ENCODE measurements around the gene TENM4.
"Not testable (repeated sequence)": the region's sequence is repeated elsewhere in the genome, so short reads cannot be mapped to it uniquely, and the experiment has no call there.

TENM4 gene

DNA sequence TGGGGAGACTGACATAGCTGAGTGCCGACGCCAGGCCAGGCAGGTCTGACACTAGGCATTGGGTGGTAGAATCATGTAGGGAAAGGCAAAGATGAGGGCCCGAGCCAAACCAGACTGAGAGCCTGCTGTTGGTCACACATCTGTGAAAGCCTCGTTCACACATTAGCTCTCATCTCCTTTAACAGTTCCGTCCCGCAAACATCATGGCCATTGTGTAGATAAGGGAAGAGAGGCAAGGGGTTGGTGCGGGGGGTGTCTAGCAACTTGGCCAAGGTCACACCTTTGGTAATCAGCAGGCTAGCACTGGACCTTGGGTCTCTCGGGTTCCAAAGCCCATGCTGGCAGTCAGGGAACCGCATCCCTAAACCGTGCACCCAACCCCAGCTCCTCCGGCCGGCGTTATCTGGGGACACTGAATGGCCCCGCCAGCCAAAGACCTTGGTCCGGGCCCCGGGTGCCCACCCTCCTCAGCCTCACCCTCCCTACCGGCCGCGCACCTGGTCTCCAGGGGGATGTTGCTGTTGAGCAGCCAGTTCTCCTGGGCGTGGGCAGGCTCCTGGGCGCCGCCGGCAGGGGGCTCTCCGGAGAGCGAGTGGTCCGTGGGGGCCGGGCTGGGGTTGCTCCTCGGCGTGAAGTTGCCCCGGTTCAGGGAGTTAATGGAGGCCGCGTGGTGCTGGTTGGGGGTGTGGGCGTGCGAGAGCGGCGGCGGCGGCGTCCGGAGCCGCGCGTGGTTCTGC lies 537.9 kb downstream of the TENM4 start:
- DNase-seq (ENCODE audit: low read depth in 2 of 2) = no peak

DNA sequence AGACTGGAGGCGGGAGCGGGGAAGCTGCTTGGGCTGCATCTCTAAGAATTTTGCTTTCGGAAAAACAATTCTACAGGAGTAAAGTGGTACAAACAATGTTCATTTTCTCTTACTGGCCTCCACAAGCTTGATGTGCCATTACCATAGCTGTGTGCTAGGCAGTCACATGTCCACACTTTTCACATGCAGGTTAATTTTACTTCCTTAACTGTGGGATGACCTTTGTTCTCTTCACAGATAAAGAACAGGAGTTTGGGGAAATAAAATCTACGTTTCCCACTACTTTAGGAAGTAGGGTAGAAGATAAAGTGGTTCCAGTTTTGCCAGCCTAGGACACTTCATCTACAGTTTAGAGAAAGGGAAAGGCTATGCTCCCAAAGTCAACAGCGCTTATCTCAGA lies 539.0 kb downstream of the TENM4 start:
- DNase-seq (ENCODE audit: low read depth in 2 of 2) = no peak

DNA sequence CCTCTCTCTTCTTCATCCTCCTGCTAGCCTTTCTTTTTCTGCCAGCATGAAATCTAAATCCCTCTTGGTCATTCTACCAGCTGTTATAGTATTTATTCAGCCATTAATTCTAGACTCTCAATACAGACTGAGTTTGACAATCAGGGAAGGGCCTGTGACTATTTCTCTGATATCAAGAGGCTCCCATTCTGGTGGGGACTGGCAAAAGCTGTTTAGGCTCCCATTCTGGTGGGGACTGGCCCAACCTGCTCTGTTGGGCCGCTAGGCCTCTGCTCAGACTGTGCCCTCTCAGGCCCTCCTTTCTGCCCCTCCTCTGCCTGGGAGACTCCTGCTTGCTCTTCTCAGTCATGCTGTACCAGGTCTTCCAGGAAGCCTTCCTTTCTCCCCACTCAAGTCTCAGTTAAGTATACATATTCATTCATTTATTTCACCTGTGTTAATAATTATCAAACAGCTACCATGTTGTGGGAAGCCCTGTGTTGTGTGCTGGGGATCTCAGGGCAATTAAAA lies 542.5 kb downstream of the TENM4 start:
- no peak for DNase-seq (ENCODE audit: low read depth in 2 of 2)

DNA sequence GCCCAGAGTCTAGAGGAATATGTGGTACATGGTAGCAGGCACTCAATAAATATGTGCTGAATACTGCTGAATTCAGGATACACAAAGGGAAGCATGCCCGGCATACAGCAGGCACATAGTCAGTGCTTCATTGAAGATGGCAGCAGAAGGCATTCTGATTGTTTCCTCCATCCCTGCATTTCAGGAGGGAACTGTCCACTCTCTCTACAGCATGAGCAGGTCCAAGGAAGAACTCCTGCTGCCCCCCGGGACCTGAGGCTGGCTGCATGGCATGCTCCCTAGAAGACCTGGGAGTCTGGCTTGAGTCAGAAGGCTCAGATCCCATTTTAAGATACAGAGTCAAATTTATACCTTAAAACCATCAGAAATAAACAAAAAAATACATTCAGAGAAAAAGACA lies 546.8 kb downstream of the TENM4 start:
- no peak for DNase-seq (ENCODE audit: low read depth in 2 of 2)

DNA sequence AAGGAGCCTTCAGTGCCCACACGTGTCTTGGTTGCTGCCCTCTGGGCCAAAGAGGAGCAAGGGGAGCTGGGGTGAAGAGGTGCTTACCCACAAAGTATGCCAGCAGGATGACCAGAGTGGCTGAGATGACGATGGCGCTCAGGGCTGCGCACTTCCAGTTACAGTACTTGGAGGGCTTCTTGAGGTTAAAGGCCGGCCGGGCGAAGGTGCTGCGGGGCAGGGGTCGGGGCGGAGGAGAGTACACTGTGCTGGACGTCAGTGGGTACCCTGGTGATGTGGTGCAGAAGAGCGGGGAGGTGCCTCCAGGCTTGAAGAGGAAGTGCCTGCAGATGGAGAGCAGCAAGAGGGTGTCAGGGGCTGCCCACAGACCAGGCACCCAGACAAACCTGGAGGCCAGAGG lies 551.1 kb downstream of the TENM4 start:
- no peak for DNase-seq (ENCODE audit: low read depth in 2 of 2)

DNA sequence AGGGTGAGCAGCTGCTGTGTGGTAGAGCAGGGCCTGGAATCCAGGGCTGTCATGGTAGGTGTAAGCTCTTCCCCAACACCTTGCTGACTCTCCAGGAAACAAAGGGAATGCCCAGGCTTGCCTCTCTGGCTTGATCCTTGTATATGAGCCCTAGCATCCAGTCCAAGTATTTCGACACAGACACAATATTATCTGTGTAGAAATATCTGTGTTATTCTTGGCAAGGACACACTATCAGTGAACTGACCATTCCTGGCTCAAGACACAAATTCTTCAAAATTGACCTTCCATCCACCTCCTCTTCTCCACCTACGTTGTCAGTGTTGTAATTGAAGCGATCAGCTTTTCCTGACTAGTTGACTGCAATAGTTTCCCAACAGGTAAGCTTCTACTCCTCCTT lies 554.2 kb downstream of the TENM4 start:
- DNase-seq (ENCODE audit: low read depth in 2 of 2) = no peak

DNA sequence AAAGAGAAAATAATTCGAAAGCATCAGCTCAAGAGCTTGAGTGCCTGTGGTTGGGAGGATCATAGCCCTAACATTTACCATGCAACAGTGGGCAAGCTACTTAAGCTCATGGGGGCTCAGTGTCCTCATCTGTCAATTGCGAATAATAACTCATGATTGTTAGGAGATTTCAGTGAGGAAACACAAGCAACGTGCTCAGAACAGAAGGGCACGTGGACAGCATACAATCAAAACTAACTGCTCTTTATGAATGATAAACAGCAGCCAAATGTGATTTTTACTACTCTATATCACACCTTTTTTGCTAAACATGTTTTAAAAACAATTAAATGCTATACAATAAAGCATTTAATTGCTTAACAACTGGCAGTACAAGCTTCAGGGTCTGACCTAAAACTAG lies 556.1 kb downstream of the TENM4 start:
- DNase-seq (ENCODE audit: low read depth in 2 of 2) = no peak

DNA sequence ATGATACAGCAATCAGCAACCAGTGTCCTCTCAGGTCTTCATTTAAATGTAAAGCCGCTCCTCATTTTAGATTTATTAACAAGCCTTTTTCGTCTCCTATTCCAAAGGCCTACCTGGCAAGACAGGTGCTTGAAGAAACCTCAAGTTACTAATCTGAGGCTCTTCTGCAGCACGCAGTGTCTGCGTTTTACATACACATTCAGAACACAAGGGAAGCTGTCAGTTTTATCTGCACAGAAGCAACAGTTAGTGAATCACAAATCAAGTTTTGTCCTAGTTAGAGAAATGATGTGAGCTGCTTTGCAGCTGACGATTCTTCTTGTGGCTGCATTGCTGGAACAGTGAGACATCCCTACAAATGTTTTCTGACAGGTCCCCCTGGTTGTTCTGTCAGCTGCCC lies 557.3 kb downstream of the TENM4 start:
- no peak for DNase-seq (ENCODE audit: low read depth in 2 of 2)

DNA sequence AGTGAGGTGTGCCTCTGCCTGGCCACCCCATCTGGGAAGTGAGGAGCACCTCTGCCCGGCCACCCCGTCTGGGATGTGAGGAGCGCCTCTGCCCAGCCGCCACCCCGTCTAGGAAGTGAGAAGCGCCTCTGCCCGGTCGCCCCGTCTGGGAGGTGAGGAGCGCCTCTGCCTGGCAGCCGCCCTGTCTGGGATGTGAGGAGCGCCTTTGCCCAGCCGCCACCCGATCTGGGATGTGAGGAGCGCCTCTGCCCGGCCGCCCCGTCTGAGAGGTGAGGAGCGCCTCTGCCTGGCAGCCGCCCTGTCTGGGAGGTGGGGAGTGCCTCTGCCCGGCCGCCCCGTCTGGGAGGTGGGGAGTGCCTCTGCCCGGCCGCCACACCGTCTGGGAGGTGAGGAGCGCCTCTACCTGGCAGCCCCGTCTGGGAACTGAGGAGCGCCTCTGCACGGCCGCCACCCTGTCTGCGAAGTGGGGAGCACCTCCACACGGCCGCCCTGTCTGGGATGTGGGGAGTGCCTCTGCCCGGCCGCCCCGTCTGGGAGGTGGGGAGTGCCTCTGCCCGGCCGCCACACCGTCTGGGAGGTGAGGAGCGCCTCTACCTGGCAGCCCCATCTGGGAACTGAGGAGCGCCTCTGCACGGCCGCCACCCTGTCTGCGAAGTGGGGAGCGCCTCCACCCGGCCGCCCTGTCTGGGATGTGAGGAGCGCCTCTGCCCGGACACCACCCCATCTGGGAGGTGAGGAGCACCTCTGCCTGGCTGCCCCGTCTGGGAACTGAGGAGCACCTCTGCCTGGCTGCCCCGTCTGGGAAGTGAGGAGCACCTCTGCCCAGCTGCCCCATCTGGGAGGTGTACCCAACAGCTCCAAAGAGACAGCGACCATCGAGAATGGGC lies 561.5 kb downstream of the TENM4 start:
- DNase-seq (ENCODE audit: low read depth in 2 of 2) = not testable (repeated sequence)

DNA sequence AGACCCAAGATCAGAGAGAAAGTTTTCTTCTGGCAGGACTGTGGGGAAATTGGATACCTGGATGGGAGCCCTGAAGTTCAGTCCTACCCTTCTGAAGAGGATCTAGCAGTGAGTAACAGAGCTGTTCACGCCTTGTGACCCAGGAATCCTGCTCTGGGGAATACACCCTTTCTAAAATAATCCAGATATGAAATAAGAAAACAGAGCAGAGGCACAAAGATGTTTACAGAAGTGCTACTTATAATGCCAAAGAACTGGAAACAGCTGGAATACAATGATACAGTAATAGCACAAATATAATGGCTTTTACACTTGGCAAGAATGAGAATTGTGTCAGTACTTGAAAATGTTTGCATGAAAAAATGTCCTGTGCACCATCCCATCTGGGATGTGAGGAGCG lies 562.2 kb downstream of the TENM4 start:
- DNase-seq (ENCODE audit: low read depth in 2 of 2) = no peak

DNA sequence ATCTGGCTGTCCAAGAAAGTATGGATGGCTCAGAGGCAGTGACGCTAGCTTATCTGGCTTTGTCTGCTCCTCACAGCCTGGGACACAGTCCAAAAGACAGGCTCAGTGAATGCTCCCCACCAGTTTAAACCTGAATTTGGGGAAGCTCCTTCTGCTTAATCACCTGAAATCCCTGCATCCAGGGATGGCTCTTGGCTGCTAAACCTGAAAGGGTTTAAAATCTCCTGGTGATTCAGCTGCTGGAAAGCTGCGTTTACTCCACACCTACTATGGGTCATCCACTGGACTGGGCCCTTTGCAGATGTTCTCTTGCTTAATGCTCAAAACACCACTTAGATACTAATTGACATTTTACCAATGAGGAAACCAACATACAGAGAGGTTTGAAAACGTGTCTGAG lies 564.2 kb downstream of the TENM4 start:
- no peak for DNase-seq (ENCODE audit: low read depth in 2 of 2)

DNA sequence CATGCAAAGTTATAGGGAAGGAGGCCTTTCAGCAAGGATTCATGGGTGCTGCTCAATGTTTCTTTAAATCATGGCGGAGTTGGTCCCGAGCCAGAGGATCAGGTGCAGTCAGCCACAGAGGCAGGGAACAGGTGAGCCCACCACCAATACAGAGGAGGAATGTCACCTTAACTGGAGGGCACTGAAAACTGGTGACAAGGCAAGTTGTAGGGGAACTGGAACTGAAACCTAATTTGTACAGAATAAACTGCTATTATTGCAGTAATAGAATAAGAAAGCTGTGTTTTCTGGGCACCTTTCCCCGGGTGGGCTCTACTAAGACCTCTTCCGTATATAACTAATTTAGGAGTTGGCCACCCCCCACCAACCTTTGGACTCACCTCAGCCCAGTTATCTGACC lies 570.2 kb downstream of the TENM4 start:
- no peak for DNase-seq (ENCODE audit: low read depth in 2 of 2)

DNA sequence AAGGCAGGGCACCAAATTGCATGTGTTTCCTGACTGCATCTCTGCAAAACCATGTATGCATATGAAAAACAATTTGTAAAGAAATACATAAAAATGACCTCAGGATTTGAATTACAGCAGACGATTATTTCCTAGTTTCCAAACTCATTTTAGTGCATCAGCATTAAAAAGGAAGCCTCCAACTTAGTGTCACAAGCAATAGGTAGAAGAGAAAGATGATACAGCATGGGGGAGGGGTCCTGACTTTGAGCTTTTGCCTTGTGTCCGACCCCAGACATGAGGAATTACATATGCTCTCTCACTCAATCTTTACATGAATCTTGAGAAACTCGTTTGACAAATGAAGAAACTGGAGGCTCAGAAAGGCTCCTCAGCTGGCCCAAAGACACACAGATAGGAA lies 571.5 kb downstream of the TENM4 start:
- DNase-seq (ENCODE audit: low read depth in 2 of 2) = no peak

DNA sequence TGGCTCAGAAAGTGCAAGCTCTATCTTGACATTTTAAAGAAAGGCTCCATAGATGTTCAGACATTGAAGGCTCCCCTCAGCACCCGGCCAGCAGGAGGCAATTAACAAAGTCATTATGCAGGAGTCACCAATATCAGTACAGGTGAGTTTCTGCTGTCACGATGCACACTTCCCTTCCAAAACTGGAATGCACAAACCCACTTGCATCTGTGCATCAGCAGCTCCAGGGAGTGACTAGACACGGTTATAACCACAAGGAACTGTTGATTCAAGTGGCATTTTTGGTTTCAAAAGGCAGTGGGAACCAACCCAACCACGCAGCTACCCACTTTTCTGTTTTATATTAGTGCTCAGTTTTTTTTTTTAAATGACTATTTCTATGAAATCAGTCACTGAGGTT lies 572.3 kb downstream of the TENM4 start:
- no peak for DNase-seq (ENCODE audit: low read depth in 2 of 2)

DNA sequence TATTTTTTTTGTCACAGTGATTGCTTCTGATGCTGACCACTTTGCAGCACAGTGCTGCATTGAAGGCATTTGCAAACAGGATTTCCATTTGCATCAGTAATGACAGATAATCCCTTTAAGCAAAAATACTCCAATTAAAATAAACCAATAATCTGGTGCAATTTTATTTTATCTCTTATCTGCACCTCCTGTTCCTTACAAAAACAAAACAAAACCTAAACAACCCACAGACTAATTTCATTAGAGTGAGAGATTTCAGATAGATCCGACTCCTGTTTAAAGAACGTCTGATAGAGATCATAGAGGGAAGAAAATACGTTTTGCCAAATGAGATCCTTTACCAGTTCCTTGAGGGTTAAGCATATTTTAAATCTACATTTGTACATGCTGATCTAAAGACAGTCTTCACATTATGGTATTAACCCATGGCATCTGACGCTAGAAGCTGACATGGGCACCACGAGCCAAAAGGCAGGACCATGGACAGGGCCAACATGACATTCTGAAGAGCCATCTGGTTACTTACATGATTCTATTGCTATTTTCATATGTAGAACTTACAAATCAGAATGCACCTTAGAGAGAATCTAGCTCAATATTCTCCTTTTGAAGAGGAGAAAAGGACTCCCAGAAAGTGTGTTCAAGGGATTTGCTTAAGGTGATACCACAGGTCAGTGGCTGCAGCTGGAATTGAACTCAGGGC lies 580.0 kb downstream of the TENM4 start:
- DNase-seq (ENCODE audit: low read depth in 2 of 2) = no peak

DNA sequence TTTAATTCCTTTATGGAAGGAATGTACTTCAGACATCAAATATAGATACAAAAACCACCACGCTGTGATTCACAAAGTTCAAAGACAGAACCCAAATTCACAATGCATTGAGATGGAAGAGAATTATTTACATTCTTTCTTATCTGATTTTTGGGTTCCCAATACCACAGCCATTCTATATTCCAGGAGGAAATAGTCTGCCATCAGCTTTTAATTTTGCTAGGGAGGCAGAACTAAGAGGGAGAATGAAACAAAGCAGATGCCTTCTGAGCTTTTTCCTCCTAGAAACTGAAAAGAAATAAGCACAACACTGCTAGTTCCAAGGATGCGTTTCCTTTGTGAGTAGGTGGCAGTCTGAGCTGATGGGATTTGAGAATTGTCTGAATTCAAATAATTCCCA lies 583.1 kb downstream of the TENM4 start:
- DNase-seq (ENCODE audit: low read depth in 2 of 2) = no peak

DNA sequence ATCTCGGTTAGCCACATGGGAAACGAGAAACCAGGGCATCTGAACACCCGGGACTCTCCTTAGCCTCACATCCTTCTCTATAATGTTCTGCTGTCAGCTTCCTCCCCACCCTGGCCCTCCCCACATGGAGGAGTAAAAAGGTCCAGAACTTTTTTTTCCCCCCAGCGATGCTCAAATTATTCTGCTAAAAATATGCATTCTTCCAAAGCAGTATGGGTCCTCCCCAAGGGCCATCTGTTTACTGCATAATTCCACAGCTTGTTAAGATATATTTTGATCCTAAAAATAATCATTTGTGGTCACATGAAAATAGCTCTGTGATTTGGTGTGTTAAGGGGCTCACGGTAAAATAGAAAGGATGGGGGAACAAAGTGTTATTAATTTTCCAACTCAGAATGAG lies 584.6 kb downstream of the TENM4 start:
- DNase-seq (ENCODE audit: low read depth in 2 of 2) = no peak

DNA sequence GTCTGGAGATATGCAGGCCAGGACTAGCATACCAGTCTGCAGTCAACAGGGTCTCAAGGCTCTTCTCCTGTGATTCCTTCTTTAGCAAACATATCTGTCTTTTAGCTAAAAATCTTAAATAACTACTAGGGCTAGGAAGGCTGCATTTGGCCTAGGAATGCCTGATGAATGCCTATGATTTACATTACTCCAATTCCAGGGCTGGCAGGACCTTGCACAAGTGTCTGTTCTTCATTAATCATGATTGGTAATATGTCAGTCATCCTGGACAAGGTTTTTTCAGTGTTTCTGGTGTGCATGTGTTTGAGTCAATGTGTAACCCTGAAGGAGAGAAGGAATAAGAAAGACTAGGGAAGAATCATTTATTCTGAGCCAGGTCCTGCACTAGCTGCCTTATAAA lies 585.7 kb downstream of the TENM4 start:
- no peak for DNase-seq (ENCODE audit: low read depth in 2 of 2)

DNA sequence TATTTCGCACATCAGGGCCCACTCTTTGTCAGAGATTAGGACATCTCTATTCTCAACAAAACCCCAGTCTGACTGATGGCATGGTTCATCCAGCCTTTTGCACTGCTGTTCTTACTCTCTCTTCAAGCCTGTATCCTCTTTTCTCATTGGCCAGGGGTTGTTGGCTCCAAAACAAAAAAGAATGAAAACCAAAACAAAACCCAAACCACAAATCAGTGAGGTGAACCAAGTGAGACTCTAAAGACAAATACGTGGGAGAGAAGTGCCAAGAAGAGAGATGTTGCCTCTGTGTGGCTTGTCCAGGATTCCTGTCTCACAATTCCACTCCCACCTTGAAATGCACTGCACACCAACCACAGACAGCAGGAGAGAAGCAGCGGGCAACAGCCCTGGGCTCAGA lies 587.3 kb downstream of the TENM4 start:
- no peak for DNase-seq (ENCODE audit: low read depth in 2 of 2)

DNA sequence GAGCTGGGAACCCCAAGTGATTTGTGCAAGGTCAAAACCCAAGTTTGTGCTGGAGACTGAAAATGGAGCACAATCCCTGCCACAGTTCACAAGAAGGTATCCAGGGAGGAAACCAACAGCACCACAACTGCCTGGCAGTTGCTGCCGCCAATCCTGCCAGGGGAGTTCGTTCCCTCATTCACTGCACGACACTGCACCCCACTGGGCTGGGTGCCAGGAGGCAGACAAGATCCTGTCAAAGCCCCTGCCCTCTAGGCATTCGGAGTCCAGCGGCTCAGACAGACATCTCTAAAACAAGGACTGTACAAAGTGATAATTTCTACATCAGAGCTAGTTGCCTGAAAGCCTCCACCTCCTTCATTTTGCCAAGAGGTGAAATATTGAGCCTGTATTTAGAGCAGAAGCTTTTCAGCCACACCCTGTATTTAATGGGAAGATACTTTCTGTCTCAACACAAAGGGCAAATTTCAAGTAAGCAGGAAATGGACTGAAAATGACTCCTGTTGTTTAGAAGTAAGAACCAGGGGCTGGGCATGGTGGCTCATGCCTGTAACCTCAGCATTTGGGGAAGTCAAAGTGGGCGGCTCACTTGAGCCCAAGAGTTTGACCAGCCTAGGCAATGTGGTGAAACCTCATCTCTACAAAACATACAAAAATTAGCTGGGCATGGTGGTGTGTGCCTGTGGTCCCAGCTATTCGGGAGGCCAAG lies 588.8 kb downstream of the TENM4 start:
- no peak for DNase-seq (ENCODE audit: low read depth in 2 of 2)

DNA sequence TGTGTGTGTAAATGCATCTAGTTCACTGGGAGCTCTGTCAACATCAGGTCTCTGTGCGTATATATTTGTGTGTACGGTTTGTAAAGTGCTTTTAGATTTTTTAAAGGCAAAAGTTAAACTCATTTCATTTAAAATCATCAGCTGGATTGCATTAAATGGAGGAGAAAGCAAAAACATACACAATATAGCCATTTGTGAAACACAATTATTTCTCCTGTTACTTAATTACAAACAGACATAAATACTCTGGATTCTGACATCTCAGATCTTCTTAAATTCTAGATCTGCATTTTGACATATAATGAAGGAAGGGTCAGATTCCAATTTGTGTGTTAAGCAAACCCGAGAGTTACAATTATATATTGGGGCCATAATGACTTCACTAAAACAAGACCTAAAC lies 590.8 kb downstream of the TENM4 start:
- DNase-seq (ENCODE audit: low read depth in 2 of 2) = no peak

DNA sequence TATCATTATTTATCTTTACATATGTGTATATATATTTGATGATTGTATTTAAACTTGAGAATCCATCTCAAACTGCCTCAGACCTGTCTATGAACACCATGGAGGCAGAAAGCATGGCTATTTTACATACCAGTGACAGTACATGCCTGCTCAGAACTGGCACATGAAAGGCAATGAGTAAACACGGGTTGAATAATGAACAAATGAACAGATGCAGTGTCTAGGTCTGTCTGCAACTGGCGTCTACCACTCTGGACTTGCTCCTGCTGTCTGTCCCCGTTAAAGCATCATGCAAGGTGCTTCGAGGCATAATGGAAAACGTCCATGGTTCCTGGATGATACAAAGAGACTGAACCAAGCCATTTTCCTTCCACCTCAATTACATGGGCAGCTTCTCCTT lies 594.6 kb downstream of the TENM4 start:
- no peak for DNase-seq (ENCODE audit: low read depth in 2 of 2)

Data from stimulated activated CD8-positive, alpha-beta memory T cell treated with anti-CD3 and anti-CD28 coated beads, Interleukin-15, amount 100 ng/mL, for 48 hours (primary cell).